Measurements from ENCODE around the gene SAMD11.

- TF ChIP-seq CTCF (IDR thresholded peaks at IDR 0.05 in 8 of 11, conservative IDR thresholded peaks at IDR 0.05 in 3 of 11) (no peak), POLR2AphosphoS5 (IDR thresholded peaks at IDR 0.05) (no peak)
Measured at GRCh38 chr1:914891-915280, 8.8 kb upstream of the SAMD11 start.

All from spleen (tissue), 7 donors.